Suprapubic skin (tissue), 4 donors: ENCODE data around the gene FBXL12.

Experiments
- POLR2A ChIP-seq, 2 donors: fragments of 450-650 bp; IDR thresholded peaks; one replicate each; pipeline ENCODE4 v1.6.1; 2017; ENCODE audit warnings: antibody characterized with exemption in 2 of 2, mild to moderate bottlenecking in 2 of 2, moderate library complexity in 2 of 2
- POLR2AphosphoS5 ChIP-seq, 3 donors: sonication (generic); formaldehyde crosslinking; IDR thresholded peaks; one replicate each; pipeline ENCODE4 v1.6.1; 2017; ENCODE audit warnings: antibody characterized with exemption in 3 of 3
- TF ChIP-seq, protein P1 (sequence below), 2 donors: fragments of 200-600 bp in 1 of 2; fragments of 450-650 bp in 1 of 2; sonication (generic) in 1 of 2; IDR thresholded peaks; one replicate each; pipeline ENCODE4 v1.5.1; 2016 to 2019; ENCODE audit warnings: antibody characterized with exemption in 2 of 2, mild to moderate bottlenecking in 1 of 2, moderate library complexity in 1 of 2

DNA sequence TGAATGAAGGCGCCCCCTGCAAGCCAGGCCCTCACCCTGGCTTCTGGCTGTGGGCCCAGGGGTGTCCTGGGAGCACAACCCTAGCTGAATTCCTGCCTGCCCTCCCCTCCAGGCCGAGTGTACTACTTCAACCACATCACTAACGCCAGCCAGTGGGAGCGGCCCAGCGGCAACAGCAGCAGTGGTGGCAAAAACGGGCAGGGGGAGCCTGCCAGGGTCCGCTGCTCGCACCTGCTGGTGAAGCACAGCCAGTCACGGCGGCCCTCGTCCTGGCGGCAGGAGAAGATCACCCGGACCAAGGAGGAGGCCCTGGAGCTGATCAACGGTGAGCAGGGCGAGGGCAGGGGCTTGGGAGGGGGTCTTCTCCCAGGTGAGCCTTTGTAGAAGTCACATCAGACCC is 19.4 kb upstream of the FBXL12 start:
- TF ChIP-seq, protein P1, sequence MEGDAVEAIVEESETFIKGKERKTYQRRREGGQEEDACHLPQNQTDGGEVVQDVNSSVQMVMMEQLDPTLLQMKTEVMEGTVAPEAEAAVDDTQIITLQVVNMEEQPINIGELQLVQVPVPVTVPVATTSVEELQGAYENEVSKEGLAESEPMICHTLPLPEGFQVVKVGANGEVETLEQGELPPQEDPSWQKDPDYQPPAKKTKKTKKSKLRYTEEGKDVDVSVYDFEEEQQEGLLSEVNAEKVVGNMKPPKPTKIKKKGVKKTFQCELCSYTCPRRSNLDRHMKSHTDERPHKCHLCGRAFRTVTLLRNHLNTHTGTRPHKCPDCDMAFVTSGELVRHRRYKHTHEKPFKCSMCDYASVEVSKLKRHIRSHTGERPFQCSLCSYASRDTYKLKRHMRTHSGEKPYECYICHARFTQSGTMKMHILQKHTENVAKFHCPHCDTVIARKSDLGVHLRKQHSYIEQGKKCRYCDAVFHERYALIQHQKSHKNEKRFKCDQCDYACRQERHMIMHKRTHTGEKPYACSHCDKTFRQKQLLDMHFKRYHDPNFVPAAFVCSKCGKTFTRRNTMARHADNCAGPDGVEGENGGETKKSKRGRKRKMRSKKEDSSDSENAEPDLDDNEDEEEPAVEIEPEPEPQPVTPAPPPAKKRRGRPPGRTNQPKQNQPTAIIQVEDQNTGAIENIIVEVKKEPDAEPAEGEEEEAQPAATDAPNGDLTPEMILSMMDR (IDR thresholded peaks at IDR 0.05) = no peak
- TF ChIP-seq POLR2A (IDR thresholded peaks at IDR 0.05) (no peak), POLR2AphosphoS5 (IDR thresholded peaks at IDR 0.05) (no peak)
